Measurements from ENCODE around the gene POLRMT. TPM values are rescaled to one million over a fixed set of nuclear protein-coding genes. Genes with fewer than 3 reads are reported as not detected.
A peak's percentile ranks its signal among the peaks of the same experiment; 100 is the strongest.
"Not testable (repeated sequence)": the region's sequence is repeated elsewhere in the genome, so short reads cannot be mapped to it uniquely, and the experiment has no call there.

POLRMT gene
- total RNA-seq, 1 experiment from 2014 or later, result 139 TPM

DNA sequence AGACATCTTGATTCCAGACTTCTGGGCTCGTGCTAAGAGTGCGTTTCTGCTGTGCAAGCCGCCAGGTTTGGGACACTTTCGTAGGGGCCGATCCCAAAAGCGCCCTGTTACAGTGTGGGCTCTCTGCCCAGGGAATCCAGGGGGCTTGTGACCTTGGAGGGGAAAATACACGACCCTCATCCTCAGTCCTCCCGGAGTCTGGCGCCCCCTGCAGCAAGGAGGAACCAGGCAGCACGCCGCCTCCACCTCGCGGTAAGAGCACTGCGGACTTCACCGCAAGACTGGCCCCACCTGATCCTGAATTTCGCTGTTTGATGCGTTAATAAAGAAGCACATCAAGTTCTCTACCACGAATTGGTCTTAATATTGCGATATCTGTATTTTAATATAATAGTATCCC, 5.2 kb downstream of the POLRMT start:
- H3K4me1 Mint-ChIP-seq, result peaks cover 6% of the 10 kb centered on the region
- no peaks in the 10 kb centered on the region for H3K27me3 Mint-ChIP-seq (ENCODE audit: low read depth)
- peak overlapping the region; percentile 60; the same call in 1 of the 2 replicates for H3K27ac Mint-ChIP-seq
- ATAC-seq, result peak; percentile 59
- H3K4me3 Mint-ChIP-seq, result no peak overlapping the region
- H3K36me3 Mint-ChIP-seq, result peaks cover 36% of the 10 kb centered on the region
- no peaks in the 10 kb centered on the region for H3K9me3 Mint-ChIP-seq
- DNase-seq (ENCODE audit: low spot score), result peak; percentile 80
- CTCF ChIA-PET, result interaction anchor here (0.6 to 1.6 kb wide), 7 partner anchors 21 to 122 kb away, joined by 3 to 10 read pairs (median 3); no protein-coding TSS in a partner anchor
- POLR2A ChIA-PET, result no interaction called here
- TF ChIP-seq CTCF (IDR thresholded peaks at IDR 0.05) (peak; percentile 76), ESRRA (CRISPR knock-in tag; IDR thresholded peaks at IDR 0.05; ENCODE audit: borderline replicate concordance) (peak; percentile 87; the same call in 1 of the 2 replicates), ARID4B (CRISPR knock-in tag; IDR thresholded peaks at IDR 0.05; ENCODE audit: borderline replicate concordance) (no peak), ZNF219 (CRISPR knock-in tag; IDR thresholded peaks at IDR 0.05; ENCODE audit: borderline replicate concordance) (no peak), MYBL2 (CRISPR knock-in tag; IDR thresholded peaks at IDR 0.05) (no peak), RORB (CRISPR knock-in tag; IDR thresholded peaks at IDR 0.05) (no peak), ZNF416 (CRISPR knock-in tag; IDR thresholded peaks at IDR 0.05) (no peak), PREB (CRISPR knock-in tag; IDR thresholded peaks at IDR 0.05; ENCODE audit: borderline replicate concordance) (no peak), ZNF138 (CRISPR knock-in tag; conservative IDR thresholded peaks at IDR 0.05) (no peak), ZNF317 (CRISPR knock-in tag; IDR thresholded peaks at IDR 0.05; ENCODE audit: borderline replicate concordance, low read depth) (no peak), SMAD3 (CRISPR knock-in tag; IDR thresholded peaks at IDR 0.05; ENCODE audit: borderline replicate concordance) (no peak)
- TF ChIP-seq, protein P1, sequence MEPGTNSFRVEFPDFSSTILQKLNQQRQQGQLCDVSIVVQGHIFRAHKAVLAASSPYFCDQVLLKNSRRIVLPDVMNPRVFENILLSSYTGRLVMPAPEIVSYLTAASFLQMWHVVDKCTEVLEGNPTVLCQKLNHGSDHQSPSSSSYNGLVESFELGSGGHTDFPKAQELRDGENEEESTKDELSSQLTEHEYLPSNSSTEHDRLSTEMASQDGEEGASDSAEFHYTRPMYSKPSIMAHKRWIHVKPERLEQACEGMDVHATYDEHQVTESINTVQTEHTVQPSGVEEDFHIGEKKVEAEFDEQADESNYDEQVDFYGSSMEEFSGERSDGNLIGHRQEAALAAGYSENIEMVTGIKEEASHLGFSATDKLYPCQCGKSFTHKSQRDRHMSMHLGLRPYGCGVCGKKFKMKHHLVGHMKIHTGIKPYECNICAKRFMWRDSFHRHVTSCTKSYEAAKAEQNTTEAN (CRISPR knock-in tag; IDR thresholded peaks at IDR 0.05), result no peak
- TF ChIP-seq, protein P2, sequence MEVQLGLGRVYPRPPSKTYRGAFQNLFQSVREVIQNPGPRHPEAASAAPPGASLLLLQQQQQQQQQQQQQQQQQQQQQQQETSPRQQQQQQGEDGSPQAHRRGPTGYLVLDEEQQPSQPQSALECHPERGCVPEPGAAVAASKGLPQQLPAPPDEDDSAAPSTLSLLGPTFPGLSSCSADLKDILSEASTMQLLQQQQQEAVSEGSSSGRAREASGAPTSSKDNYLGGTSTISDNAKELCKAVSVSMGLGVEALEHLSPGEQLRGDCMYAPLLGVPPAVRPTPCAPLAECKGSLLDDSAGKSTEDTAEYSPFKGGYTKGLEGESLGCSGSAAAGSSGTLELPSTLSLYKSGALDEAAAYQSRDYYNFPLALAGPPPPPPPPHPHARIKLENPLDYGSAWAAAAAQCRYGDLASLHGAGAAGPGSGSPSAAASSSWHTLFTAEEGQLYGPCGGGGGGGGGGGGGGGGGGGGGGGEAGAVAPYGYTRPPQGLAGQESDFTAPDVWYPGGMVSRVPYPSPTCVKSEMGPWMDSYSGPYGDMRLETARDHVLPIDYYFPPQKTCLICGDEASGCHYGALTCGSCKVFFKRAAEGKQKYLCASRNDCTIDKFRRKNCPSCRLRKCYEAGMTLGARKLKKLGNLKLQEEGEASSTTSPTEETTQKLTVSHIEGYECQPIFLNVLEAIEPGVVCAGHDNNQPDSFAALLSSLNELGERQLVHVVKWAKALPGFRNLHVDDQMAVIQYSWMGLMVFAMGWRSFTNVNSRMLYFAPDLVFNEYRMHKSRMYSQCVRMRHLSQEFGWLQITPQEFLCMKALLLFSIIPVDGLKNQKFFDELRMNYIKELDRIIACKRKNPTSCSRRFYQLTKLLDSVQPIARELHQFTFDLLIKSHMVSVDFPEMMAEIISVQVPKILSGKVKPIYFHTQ (CRISPR knock-in tag; IDR thresholded peaks at IDR 0.05), result no peak

- H3K4me3 Mint-ChIP-seq; POLR2A ChIA-PET; H3K9me3 Mint-ChIP-seq; ATAC-seq; H3K4me1 Mint-ChIP-seq; H3K27me3 Mint-ChIP-seq (ENCODE audit: low read depth); DNase-seq (ENCODE audit: low spot score); H3K27ac Mint-ChIP-seq: not testable (repeated sequence)
- peaks cover 36% of the 10 kb centered on the region for H3K36me3 Mint-ChIP-seq
- CTCF ChIA-PET, result interaction anchor here (0.6 to 1.5 kb wide), 3 partner anchors 42 to 120 kb away, joined by 3 to 5 read pairs (median 4); no protein-coding TSS in a partner anchor
Observed at GRCh38 chr19:626566-626965, 6.8 kb downstream of the POLRMT start.
